KOPT-K1 (cell line): ENCODE measurements around the gene BATF3.
"Not testable (repeated sequence)": the region's sequence is repeated elsewhere in the genome, so short reads cannot be mapped to it uniquely, and the experiment has no call there.

ENCODE experiments used
- H3K27ac ChIP-seq: fragments of 200-600 bp; sonication (generic); 2 replicates; pipeline ENCODE4 v1.5.1; 2016; ENCODE audit warnings: antibody characterized with exemption, mild to moderate bottlenecking, low read depth, low read length; ENCODE audit not compliant: poor library complexity, severe bottlenecking
- H3K36me3 ChIP-seq: fragments of 200-600 bp; sonication (generic); 2 replicates; pipeline ENCODE4 v1.5.1; 2017; ENCODE audit warnings: antibody characterized with exemption, mild to moderate bottlenecking, low read length, moderate library complexity; ENCODE audit not compliant: insufficient read depth
- H3K9me3 ChIP-seq: fragments of 200-600 bp; sonication (generic); 2 replicates; pipeline ENCODE4 v1.5.1; 2017; ENCODE audit warnings: antibody characterized with exemption, low read length, mild to moderate bottlenecking; ENCODE audit not compliant: insufficient read depth, poor library complexity, severe bottlenecking

Gene BATF3, protein sequence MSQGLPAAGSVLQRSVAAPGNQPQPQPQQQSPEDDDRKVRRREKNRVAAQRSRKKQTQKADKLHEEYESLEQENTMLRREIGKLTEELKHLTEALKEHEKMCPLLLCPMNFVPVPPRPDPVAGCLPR

GRCh38 chr1:212699625-212700222 lies at the start of gene BATF3:
BATF3 (minus strand) TSS chr1:212699840; CDS start chr1:212699762, 78 bp downstream.
- Histone ChIP-seq H3K9me3 (no peaks in the 10 kb centered on the region), H3K27ac (peak within 1 kb of the TSS; percentile 35), H3K36me3 (peaks cover 9% of the 10 kb centered on the region)

- no peak overlapping the region for H3K27ac ChIP-seq
- H3K9me3 ChIP-seq: peaks cover 8% of the 10 kb centered on the region
- H3K36me3 ChIP-seq: peaks cover 9% of the 10 kb centered on the region
Measured at GRCh38 chr1:212746546-212746945, 46.9 kb upstream of the BATF3 start.

GRCh38 chr1:212745303-212745702 lies 45.7 kb upstream of the BATF3 start:
- Histone ChIP-seq H3K27ac (no peak overlapping the region), H3K36me3 (peaks cover 15% of the 10 kb centered on the region), H3K9me3 (peaks cover 14% of the 10 kb centered on the region)

- Histone ChIP-seq H3K9me3 (peaks cover 14% of the 10 kb centered on the region), H3K27ac (peak overlapping the region; percentile 74), H3K36me3 (peaks cover 15% of the 10 kb centered on the region)
Measured at GRCh38 chr1:212743901-212744475, 44.3 kb upstream of the BATF3 start.

GRCh38 chr1:212738330-212738729 lies 38.7 kb upstream of the BATF3 start:
- Histone ChIP-seq H3K9me3 (peaks cover 10% of the 10 kb centered on the region), H3K36me3 (peaks cover 30% of the 10 kb centered on the region), H3K27ac (no peak overlapping the region)

- no peak overlapping the region for H3K27ac ChIP-seq
- H3K9me3 ChIP-seq: peaks cover 10% of the 10 kb centered on the region
- peaks cover 38% of the 10 kb centered on the region for H3K36me3 ChIP-seq
Measured at GRCh38 chr1:212737559-212737958, 37.9 kb upstream of the BATF3 start.

DNA sequence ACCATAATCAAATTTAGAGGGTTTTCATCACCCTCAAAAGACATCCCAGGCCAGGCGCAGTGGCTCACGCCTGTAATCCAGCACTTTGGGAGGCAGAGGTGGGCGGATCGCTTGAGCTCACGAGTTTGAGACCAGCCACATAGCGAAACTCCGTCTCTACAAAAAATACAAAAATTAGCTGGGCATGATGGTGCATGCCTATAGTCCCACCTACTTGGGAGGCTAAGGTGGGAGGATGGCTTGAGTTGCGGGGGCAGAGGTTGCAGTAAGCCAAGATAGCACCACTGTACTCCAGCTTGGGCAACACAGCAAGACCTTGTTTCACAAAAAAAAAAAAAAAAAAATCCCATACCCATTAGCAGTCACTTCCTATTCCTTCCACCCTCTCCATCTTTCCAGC lies 33.5 kb upstream of the BATF3 start:
- Histone ChIP-seq H3K36me3 (peaks cover 32% of the 10 kb centered on the region), H3K9me3 (no peaks in the 10 kb centered on the region), H3K27ac (no peak overlapping the region)

DNA sequence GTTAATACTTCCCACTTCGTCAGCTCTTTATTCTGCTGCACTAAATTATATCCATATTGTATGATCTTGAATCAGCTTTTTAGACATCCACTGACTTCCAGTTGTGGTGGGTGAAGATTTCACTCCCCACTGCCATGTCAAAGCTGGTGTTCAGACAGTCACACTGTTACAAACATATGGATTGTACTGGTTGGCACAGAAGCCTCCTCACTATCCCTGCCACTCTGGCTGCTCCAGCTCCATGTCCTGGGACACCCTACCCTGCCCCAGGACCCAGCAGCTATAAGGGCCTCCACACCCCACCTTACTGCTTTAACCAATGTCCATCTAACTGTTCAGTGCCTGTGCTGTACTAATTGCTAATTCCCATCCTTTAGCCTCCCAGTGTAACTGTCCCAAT lies 32.0 kb upstream of the BATF3 start:
- Histone ChIP-seq H3K36me3 (peaks cover 34% of the 10 kb centered on the region), H3K27ac (no peak overlapping the region), H3K9me3 (no peaks in the 10 kb centered on the region)

GRCh38 chr1:212728606-212729005 lies 29.0 kb upstream of the BATF3 start:
- Histone ChIP-seq H3K27ac (no peak overlapping the region), H3K9me3 (peaks cover 6% of the 10 kb centered on the region), H3K36me3 (peaks cover 21% of the 10 kb centered on the region)

DNA sequence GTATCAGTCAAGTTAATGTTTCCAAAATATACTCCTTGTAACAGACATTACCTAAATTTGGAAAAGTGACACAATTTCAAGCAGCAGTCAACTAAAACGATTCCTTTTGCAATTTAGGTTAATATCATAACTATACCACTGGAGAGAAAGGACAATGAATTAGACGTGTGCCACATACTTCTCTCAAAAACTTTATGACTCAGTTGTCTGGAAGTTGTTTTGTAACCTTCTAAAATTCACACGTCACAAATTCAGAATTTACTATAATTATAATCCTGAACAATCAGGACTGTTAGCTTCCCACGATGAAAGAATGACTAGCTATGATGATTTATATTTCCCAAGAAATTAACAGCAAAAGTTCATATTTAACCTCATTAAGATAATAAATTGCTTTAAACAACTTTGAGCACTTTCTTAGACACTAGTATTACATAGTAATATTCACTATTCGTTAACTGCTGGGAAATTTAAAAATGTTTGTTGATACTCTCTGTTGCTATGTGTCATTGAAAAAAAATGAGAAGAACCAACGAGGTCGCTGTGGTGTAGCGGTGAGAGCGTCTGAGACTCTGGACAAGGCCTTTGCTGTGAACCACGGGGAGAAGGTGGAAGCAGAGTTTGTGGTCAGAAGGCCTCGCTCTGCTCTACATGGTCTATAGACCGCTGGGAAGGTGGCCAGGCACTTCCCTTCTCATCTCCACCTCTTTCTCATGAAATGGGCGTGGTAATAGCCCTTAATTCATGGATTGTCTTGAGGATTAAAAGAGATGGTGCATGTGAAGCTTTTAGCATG lies 27.9 kb upstream of the BATF3 start:
- peaks cover 11% of the 10 kb centered on the region for H3K36me3 ChIP-seq
- H3K9me3 ChIP-seq: peaks cover 9% of the 10 kb centered on the region
- no peak overlapping the region for H3K27ac ChIP-seq

- H3K9me3 ChIP-seq, H3K36me3 ChIP-seq, H3K27ac ChIP-seq: not testable (repeated sequence)
Measured at GRCh38 chr1:212724679-212725078, 25.0 kb upstream of the BATF3 start.

DNA sequence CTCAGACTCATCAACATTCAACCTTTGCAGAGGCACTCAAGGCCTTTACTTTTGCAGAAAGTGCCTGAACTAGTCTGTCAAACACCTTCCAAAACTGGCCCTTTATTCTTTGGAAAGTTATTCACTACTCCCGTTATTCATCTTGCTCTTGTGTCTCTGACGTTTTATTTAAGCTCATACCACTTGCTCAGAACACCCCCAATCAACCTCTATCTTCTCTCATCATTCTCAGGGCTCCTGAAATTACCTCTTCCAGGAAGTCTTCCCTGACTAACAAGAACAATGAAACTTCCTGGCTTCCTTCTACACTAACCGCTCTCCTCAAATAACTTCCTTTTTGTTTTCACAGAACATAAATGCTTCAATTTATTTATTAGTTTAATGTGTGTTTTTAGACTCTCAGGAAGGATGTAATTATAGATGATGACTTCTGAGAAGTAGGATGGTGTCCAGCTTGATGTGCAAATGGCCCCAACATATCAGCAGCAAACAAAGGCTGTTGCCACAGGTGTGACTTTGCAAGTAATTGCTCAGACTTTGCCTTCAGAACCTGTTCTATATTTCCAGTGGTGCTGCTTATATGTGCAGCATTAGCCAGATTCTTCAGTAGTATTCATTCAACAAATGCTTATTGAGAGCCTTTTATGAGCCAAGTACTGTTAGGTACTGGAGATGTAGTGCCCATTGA lies 22.8 kb upstream of the BATF3 start:
- Histone ChIP-seq H3K27ac (no peak overlapping the region), H3K36me3 (peaks cover 7% of the 10 kb centered on the region; the same call in 1 of the 2 replicates), H3K9me3 (peaks cover 9% of the 10 kb centered on the region)

DNA sequence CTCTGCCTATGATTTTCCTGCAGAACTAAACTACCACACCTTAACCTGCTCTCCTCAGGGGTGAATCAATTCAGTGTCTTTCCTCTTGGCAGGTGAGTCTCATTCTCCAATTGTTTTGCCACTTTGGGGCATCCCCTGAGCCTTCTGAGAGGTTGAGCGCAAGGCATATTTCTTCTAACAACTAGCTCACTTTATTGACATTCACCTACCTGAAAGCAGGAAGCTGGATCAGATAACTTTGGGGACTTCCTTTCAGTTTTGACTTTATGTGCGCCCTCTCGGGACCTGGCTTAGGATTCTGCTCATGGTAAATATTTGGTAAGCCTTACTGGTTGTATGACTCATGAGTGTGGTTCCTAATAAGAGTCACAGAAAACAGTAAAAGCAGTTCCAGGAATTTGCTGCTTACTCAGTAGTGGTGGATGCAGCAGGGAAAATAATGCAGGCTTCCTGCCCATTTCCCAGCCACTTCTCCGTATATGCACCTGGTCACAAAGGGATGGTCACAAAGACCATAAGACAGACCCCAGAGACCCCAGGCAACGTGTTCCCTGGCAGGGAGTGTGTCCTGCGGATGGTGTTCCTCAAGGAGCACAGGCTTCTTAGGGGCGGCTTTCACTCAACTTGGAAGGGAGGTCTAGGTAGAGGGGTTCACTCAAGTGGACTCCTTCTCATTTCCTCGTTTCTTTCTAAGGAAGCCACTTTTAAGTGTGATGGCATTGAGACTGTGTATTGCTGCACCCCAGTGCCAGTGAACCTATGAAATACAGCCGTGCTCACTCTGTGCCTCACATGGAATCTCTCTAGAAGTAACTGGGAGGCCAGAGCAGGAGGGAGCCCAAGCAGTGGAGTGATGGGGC lies 22.0 kb upstream of the BATF3 start:
- no peak overlapping the region for H3K27ac ChIP-seq
- peaks cover 9% of the 10 kb centered on the region for H3K9me3 ChIP-seq

DNA sequence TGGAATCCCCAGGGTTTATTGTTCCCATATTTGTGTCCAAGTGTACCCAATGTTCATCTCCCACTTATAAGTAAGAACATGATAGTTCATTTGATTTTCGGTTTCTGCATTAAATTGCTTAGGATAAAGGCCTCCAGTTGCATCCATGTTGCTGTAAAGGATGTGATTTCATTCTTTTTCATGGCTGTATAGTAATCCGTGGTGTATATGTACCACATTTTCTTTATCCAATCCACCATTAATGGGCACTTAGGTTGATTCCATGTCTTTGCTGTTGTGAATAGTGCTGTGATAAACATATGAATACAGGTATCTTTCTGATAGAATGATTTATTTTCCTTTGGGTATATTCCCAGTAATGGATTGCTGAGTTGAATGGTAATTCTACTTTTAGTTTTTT lies 20.0 kb upstream of the BATF3 start:
- Histone ChIP-seq H3K27ac (no peak overlapping the region), H3K36me3 (no peaks in the 10 kb centered on the region), H3K9me3 (peaks cover 9% of the 10 kb centered on the region)

More for the DNA sequence above, 22.0 kb upstream of the BATF3 start:
- H3K36me3 ChIP-seq: peaks cover 5% of the 10 kb centered on the region; the same call in 1 of the 2 replicates
